Keratinocyte (primary cell): ENCODE data around the gene P2RX7.

ENCODE experiments used
- CTCF ChIP-seq, 3 experiments: IDR thresholded peaks in 1 of 3; conservative IDR thresholded peaks in 1 of 3; optimal IDR thresholded peaks in 1 of 3; 2 replicates in 2 of 3; 3 replicates in 1 of 3; pipeline versions ENCODE3 to v1.5.1; 2011; ENCODE audit warnings: low read length in 3 of 3, mild to moderate bottlenecking in 3 of 3, moderate library complexity in 2 of 3, control low read depth in 1 of 3, inconsistent platforms in 1 of 3; ENCODE audit not compliant: insufficient read depth in 2 of 3; ENCODE audit errors: extremely low read depth in 1 of 3
- EZH2 ChIP-seq: IDR thresholded peaks from one replicate; pipeline ENCODE4 v1.6.1; 2012; ENCODE audit warnings: inconsistent platforms, mild to moderate bottlenecking, low read length, moderate library complexity

GRCh38 chr12:121162384-121162783 lies 29.7 kb downstream of the P2RX7 start:
- no peak for TF ChIP-seq CTCF (optimal IDR thresholded peaks at IDR 0.05 in 1 of 3, IDR thresholded peaks at IDR 0.05 in 1 of 3, conservative IDR thresholded peaks at IDR 0.05 in 1 of 3; ENCODE audit: extremely low read depth in 1 of 3, insufficient read depth in 2 of 3, low read length in 3 of 3)
- TF ChIP-seq EZH2 = no peak
